Fibroblast of villous mesenchyme (primary cell): ENCODE results near the gene CNTNAP1. TPM values are rescaled to one million over a fixed set of nuclear protein-coding genes. Genes with fewer than 3 reads are reported as not detected.
"Not testable (repeated sequence)": the region's sequence is repeated elsewhere in the genome, so short reads cannot be mapped to it uniquely, and the experiment has no call there.

ENCODE experiments used
- DNase-seq: peaks from one replicate; pipeline ENCODE4 v3.0.0-alpha.2; 2010; ENCODE audit warnings: low read depth
- H3K4me3 ChIP-seq: 2 replicates; pipeline ENCODE4 v1.5.1; 2011; ENCODE audit warnings: low read depth, mild to moderate bottlenecking, low read length
- CTCF ChIP-seq: IDR thresholded peaks from 2 replicates; pipeline ENCODE4 v1.5.1; 2012; ENCODE audit warnings: low read depth, mild to moderate bottlenecking, low read length; ENCODE audit not compliant: insufficient read depth
- total RNA-seq: library from RNA; depleted of rRNA; stranded (reverse); fragments of >200 nt; gene quantifications from 2 replicates; pipeline ENCODE4 v1.2.3, GENCODE V29; 2012

CNTNAP1 gene
- total RNA-seq, 1 donor: 60.5 TPM

- no peak overlapping the region for H3K4me3 ChIP-seq
- DNase-seq: no peak
- TF ChIP-seq CTCF: no peak
These were observed 30.9 kb upstream of the CNTNAP1 start for GRCh38 chr17:42651392-42651791.

DNA sequence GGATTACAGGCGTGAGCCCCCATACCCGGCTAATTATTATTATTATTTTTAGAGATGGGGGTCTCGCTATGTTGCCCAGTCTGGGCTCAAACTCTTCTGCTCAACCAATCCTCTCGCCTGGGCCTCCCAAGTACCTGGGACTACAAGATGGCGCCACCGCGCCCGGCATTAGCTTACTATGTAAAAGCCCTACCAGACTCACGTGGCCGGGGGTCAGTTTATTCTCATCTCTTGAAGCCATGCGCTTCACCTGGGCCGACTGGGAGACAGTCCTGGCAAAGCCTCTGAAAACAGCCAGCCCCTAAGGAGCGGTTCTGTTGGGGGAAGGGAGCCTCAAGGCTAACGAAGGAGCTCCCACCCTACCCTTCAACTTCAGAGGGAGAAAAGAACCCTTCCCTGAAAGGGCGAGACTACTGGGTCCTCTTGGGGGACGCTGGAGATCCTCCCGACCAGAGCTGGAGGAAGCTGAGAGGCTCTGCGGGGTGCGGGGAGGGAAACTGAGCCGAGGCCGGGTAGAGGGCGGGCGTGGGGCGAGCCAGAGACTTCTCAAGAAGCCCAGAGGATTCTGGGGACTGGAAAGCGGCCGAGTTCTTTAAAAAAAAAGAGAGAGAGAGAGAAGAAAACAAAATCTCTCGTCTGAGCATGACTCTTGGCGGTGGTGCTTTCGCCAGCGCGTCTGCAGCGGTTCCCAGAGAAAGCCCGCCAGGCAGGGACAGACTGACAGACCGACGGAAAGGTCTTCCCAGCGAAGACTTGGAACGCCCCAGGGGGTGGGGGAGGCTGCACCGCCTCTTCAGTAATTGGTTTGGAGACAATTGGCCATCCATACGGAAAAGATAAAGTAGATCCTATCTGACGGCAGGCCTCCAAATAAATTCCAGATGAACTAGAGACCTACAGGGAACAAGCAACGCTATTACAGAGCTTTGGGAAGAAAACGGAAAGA lies 28.9 kb upstream of the CNTNAP1 start:
- no peak for TF ChIP-seq CTCF
- DNase-seq: peak; percentile 81
- H3K4me3 ChIP-seq: peak overlapping the region; percentile 50

DNA sequence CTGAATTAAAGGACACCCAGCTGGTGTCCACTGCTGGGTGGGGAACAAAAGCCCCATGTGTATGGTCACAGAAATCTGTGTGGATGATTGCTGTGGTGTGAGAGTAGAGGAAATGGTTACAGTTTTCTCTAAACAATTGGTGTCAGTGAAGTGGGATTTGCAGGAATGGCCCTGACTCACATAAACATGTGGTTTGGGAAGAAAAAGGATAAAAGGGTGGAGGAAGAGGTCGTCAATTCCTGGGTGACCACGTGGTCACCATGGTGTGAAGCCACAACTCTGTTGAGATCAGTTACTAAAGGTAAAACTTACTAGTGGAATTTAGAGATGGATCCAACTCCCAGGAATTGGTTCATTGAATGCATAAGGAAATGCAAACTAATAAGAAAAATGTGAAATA lies 26.8 kb upstream of the CNTNAP1 start:
- peak; percentile 83 for DNase-seq
- no peak overlapping the region for H3K4me3 ChIP-seq
- TF ChIP-seq CTCF: no peak

GRCh38 chr17:42657824-42658588 lies 24.3 kb upstream of the CNTNAP1 start:
- H3K4me3 ChIP-seq: no peak overlapping the region
- no peak for TF ChIP-seq CTCF
- DNase-seq: no peak

DNA sequence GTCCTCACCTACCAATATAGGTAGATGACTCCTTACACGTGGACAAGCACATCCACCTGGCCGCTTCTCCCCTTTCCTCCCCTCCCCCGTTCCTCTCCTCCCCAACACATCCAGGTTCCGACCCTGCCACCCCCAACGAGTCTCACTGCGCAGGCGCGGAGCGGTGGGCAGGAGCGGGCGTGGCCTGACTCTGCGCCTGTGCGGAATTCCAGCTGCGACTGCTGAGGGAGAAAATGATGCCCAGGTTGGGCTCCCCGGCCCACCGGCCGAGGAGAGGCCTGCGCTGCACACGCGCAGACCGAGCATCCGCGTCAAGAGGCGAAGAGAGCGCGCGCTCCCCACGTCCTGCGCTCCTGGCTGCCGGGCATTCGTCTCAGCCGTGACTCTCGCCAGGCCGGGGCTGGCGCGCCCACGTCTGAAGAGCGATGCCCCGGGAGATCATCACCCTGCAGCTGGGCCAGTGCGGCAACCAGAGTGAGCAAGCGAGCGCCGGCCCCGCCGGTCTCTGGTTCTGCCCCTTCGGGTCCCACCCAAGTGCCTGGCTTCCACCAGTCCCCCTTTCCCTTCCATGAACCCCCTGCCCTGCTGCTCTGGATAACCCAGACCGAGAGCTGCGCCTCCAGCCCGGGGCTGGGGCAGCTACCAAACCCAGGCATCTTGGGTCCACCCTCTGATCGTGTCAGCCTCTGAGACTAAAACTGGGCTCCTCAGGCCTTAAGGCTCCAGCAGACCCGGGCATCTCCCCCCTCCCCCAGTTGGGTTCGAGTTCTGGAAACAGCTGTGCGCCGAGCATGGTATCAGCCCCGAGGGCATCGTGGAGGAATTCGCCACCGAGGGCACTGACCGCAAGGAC lies 23.0 kb upstream of the CNTNAP1 start, which contains the start of gene TUBG2:
Gene TUBG2 (plus strand): TSS at position 206 of the 853 bp plus-strand sequence. CDS start 220 bp downstream, at position 426.
- peak; percentile 87 for DNase-seq
- no peak for TF ChIP-seq CTCF
- H3K4me3 ChIP-seq: peak within 1 kb of the TSS; percentile 76

- peak overlapping the region; percentile 76 for H3K4me3 ChIP-seq
- not testable (repeated sequence) for DNase-seq
These were observed 22.4 kb upstream of the CNTNAP1 start for GRCh38 chr17:42659932-42660274.
